ENCODE data around the gene ETV3L.

The ETV3L gene

DNA sequence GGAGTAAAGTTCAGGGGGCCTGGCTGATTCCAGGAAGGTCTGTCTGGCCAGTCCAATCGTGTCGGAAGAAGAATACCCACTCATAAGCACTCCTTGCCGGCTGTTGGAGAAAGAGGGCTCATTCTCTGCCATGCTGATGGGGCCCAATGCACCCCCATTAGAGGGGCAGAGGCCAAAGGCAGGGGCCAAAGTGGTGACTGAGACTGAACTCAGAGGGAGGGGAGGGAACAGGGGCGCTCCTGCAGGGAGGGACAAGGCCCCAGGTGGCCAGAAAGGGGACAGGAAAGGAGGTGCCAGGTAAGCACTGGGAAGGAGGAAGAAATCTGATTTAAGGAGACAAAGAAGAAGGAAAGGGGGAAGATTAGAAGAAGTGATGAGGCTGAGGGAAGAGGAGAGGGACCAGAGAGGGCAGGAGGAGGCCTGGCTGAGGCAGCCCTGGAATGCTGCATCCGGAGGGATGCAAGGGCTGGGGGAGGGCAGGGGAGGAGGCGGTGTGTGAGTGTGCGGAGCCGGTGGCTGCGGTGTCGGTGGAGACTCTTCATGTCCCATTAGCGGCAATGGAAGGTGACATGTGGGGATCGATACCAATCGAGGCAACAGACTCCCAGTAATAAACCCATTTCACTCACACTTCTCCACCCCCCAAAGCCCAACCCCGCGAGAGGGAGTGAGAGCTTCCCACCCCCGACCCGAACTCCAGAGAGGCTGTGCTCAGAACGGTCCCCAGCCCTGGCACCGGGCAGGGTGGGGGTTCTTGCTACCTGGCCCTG is 12.0 kb upstream of the ETV3L start:
- Histone ChIP-seq H3K9me3 (ENCODE audit: severe bottlenecking) (no peaks in the 10 kb centered on the region), H3K27ac (ENCODE audit: poor library complexity, severe bottlenecking) (no peak overlapping the region), H3K27me3 (ENCODE audit: insufficient read depth, poor library complexity, severe bottlenecking) (no peaks in the 10 kb centered on the region), H3K4me3 (ENCODE audit: severe bottlenecking) (no peak overlapping the region), H3K4me1 (ENCODE audit: insufficient read depth, poor library complexity, severe bottlenecking) (no peaks in the 10 kb centered on the region), H3K36me3 (ENCODE audit: low read depth) (no peaks in the 10 kb centered on the region)
- ATAC-seq (ENCODE audit: low read depth) = no peak
- TF ChIP-seq, protein P1, sequence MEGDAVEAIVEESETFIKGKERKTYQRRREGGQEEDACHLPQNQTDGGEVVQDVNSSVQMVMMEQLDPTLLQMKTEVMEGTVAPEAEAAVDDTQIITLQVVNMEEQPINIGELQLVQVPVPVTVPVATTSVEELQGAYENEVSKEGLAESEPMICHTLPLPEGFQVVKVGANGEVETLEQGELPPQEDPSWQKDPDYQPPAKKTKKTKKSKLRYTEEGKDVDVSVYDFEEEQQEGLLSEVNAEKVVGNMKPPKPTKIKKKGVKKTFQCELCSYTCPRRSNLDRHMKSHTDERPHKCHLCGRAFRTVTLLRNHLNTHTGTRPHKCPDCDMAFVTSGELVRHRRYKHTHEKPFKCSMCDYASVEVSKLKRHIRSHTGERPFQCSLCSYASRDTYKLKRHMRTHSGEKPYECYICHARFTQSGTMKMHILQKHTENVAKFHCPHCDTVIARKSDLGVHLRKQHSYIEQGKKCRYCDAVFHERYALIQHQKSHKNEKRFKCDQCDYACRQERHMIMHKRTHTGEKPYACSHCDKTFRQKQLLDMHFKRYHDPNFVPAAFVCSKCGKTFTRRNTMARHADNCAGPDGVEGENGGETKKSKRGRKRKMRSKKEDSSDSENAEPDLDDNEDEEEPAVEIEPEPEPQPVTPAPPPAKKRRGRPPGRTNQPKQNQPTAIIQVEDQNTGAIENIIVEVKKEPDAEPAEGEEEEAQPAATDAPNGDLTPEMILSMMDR (IDR thresholded peaks at IDR 0.05; ENCODE audit: poor library complexity, severe bottlenecking) = no peak
- no peak for DNase-seq (ENCODE audit: low spot score)

DNA sequence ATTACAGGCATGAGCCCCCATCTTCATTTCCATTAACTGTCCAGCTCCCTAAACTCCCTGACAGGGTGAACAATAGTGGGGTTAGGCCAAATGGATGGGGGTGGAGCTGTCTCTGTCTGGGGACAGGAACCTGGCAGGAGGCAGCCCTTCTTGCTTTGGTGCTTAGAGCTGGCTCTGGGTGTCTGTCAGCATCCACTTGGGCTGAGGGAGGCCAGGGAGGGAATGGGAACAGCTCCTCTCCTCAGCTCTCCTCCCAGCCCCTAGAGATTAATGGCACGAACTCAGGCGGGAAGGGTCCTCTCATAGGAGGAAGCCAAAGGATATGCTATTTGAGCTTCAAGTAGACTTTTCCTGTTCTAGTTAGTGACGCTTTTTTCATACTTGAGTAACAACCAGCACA is 11.1 kb upstream of the ETV3L start:
- H3K4me1 ChIP-seq (ENCODE audit: insufficient read depth, poor library complexity, severe bottlenecking) = no peaks in the 10 kb centered on the region
- no peak overlapping the region for H3K4me3 ChIP-seq (ENCODE audit: severe bottlenecking)
- no peak overlapping the region for H3K27ac ChIP-seq (ENCODE audit: poor library complexity, severe bottlenecking)
- no peaks in the 10 kb centered on the region for H3K36me3 ChIP-seq (ENCODE audit: low read depth)
- TF ChIP-seq, protein P1 (IDR thresholded peaks at IDR 0.05; ENCODE audit: poor library complexity, severe bottlenecking) = no peak
- DNase-seq (ENCODE audit: low spot score) (no peak), ATAC-seq (ENCODE audit: low read depth) (no peak)
- H3K27me3 ChIP-seq (ENCODE audit: insufficient read depth, poor library complexity, severe bottlenecking) = no peaks in the 10 kb centered on the region
- H3K9me3 ChIP-seq (ENCODE audit: severe bottlenecking) = no peaks in the 10 kb centered on the region

DNA sequence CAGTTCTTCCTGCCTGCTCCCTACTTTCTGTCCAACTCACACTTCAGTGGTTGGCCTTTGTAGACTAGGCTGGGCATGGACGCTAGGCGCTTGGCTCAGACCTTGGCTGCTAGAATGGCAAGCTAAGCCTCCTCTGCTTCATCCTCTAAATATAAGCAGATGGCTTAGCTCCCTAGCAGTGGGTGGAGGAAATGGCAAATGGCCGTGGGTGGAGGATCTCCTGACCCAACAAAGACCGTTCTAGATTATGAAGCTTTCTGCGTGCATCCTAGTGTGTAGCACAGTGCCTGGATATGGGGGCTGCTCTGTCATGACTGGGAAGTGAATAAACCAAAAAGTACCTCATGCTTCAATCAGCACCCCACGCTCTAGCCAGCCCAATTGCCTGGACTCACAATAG is 10.4 kb upstream of the ETV3L start:
- no peaks in the 10 kb centered on the region for H3K9me3 ChIP-seq (ENCODE audit: severe bottlenecking)
- no peak for DNase-seq (ENCODE audit: low spot score)
- H3K36me3 ChIP-seq (ENCODE audit: low read depth) = no peaks in the 10 kb centered on the region
- no peak overlapping the region for H3K4me3 ChIP-seq (ENCODE audit: severe bottlenecking)
- no peak for ATAC-seq (ENCODE audit: low read depth)
- H3K27me3 ChIP-seq (ENCODE audit: insufficient read depth, poor library complexity, severe bottlenecking) = no peaks in the 10 kb centered on the region
- no peaks in the 10 kb centered on the region for H3K4me1 ChIP-seq (ENCODE audit: insufficient read depth, poor library complexity, severe bottlenecking)
- TF ChIP-seq, protein P1 (IDR thresholded peaks at IDR 0.05; ENCODE audit: poor library complexity, severe bottlenecking) = no peak
- H3K27ac ChIP-seq (ENCODE audit: poor library complexity, severe bottlenecking) = no peak overlapping the region

DNA sequence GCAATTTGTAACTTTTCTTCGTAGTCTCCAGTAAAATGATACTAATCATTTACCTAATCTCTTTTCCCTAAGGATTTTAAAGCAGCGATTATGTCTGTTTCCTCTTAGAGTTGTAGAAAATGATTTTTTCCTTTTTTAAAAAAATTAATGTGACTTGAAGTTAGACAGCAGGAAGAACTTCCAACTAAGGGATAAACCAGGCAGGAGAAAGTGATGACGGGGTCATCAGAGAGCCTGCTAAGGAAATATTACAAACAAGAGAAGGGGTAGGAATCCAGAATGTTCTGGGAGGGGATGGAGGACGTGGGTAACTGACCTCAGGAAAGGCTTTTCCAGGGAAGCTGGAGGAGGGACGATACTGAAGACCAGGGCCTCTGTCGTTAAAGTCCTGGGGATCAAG is 8.8 kb upstream of the ETV3L start:
- Histone ChIP-seq H3K4me1 (ENCODE audit: insufficient read depth, poor library complexity, severe bottlenecking) (no peaks in the 10 kb centered on the region), H3K27ac (ENCODE audit: poor library complexity, severe bottlenecking) (no peak overlapping the region), H3K36me3 (ENCODE audit: low read depth) (no peaks in the 10 kb centered on the region), H3K9me3 (ENCODE audit: severe bottlenecking) (no peaks in the 10 kb centered on the region), H3K27me3 (ENCODE audit: insufficient read depth, poor library complexity, severe bottlenecking) (no peaks in the 10 kb centered on the region), H3K4me3 (ENCODE audit: severe bottlenecking) (no peak overlapping the region)
- DNase-seq (ENCODE audit: low spot score) (no peak), ATAC-seq (ENCODE audit: low read depth) (no peak)
- TF ChIP-seq, protein P1 (IDR thresholded peaks at IDR 0.05; ENCODE audit: poor library complexity, severe bottlenecking) = no peak

DNA sequence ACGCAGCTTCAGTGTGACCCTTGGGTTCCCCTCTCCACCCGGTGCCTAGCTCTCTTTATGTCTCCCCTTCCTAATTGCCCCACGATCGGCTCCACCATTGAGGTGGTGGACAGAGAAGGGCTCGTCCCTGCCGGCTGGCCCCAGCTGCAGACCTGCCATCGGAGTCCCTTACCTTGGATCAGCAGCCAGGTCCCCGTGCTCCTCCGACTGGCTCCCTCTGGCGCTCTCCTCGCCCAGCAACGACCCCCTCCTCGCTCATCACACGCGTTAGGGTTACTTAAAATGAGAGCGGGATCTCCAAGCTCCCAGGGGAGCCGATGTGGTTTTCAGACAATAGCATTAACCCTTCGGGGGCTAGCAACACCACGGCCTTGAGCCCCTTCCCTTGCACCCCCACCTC is 8.1 kb upstream of the ETV3L start:
- no peaks in the 10 kb centered on the region for H3K4me1 ChIP-seq (ENCODE audit: insufficient read depth, poor library complexity, severe bottlenecking)
- ATAC-seq (ENCODE audit: low read depth) (no peak), DNase-seq (ENCODE audit: low spot score) (no peak)
- no peak overlapping the region for H3K27ac ChIP-seq (ENCODE audit: poor library complexity, severe bottlenecking)
- H3K9me3 ChIP-seq (ENCODE audit: severe bottlenecking) = no peaks in the 10 kb centered on the region
- TF ChIP-seq, protein P1 (IDR thresholded peaks at IDR 0.05; ENCODE audit: poor library complexity, severe bottlenecking) = no peak
- no peaks in the 10 kb centered on the region for H3K36me3 ChIP-seq (ENCODE audit: low read depth)
- no peak overlapping the region for H3K4me3 ChIP-seq (ENCODE audit: severe bottlenecking)
- no peaks in the 10 kb centered on the region for H3K27me3 ChIP-seq (ENCODE audit: insufficient read depth, poor library complexity, severe bottlenecking)
